GM18511 (cell line): ENCODE measurements around the gene CTIF.

Source experiments
- ATAC-seq: cut with Tn5 transposase; IDR thresholded peaks from one replicate; pipeline ENCODE4 v1.9.1; 2021; ENCODE audit warnings: mild to moderate bottlenecking, moderate library complexity; ENCODE audit not compliant: unreplicated experiment

The CTIF gene

GRCh38 chr18:48675912-48676311 lies 137.1 kb downstream of the CTIF start:
- ATAC-seq: no peak

GRCh38 chr18:48676346-48676745 lies 137.5 kb downstream of the CTIF start:
- ATAC-seq: no peak

GRCh38 chr18:48676756-48677368 lies 138.0 kb downstream of the CTIF start:
- ATAC-seq: no peak

- no peak for ATAC-seq
Measured at GRCh38 chr18:48678237-48679115, 139.6 kb downstream of the CTIF start.

GRCh38 chr18:48679236-48679635 lies 140.4 kb downstream of the CTIF start:
- no peak for ATAC-seq

- ATAC-seq: no peak
Measured at GRCh38 chr18:48680339-48681250, 141.8 kb downstream of the CTIF start.

GRCh38 chr18:48682768-48683167 lies 143.9 kb downstream of the CTIF start:
- no peak for ATAC-seq

GRCh38 chr18:48683197-48683596 lies 144.4 kb downstream of the CTIF start:
- ATAC-seq: no peak

- ATAC-seq: no peak
Measured at GRCh38 chr18:48683661-48684060, 144.8 kb downstream of the CTIF start.

GRCh38 chr18:48687346-48688042 lies 148.7 kb downstream of the CTIF start:
- ATAC-seq: no peak

GRCh38 chr18:48688961-48689360 lies 150.1 kb downstream of the CTIF start:
- ATAC-seq: no peak

- no peak for ATAC-seq
Measured at GRCh38 chr18:48689548-48689947, 150.7 kb downstream of the CTIF start.

GRCh38 chr18:48690494-48690893 lies 151.7 kb downstream of the CTIF start:
- no peak for ATAC-seq

GRCh38 chr18:48693006-48693405 lies 154.2 kb downstream of the CTIF start:
- ATAC-seq: no peak

GRCh38 chr18:48693625-48694262 lies 154.9 kb downstream of the CTIF start:
- no peak for ATAC-seq

GRCh38 chr18:48694295-48694694 lies 155.5 kb downstream of the CTIF start:
- ATAC-seq: no peak

- no peak for ATAC-seq
Measured at GRCh38 chr18:48695671-48696070, 156.8 kb downstream of the CTIF start.

GRCh38 chr18:48696218-48696617 lies 157.4 kb downstream of the CTIF start:
- ATAC-seq: no peak

GRCh38 chr18:48697441-48697840 lies 158.6 kb downstream of the CTIF start:
- ATAC-seq: no peak

- ATAC-seq: no peak
Measured at GRCh38 chr18:48698707-48699106, 159.9 kb downstream of the CTIF start.
